Measurements from ENCODE around the gene CNOT1. TPM values are rescaled to one million over a fixed set of nuclear protein-coding genes. Genes with fewer than 3 reads are reported as not detected.

Gene CNOT1
- total RNA-seq, 1 experiment from 2014 or later = 230 TPM

GRCh38 chr16:58649707-58650106, 20.1 kb upstream of the CNOT1 start:
- ATAC-seq = no peak
- H4K20me1 ChIP-seq (ENCODE audit: insufficient read depth) = no peaks in the 10 kb centered on the region
- no peak overlapping the region for H3K27ac ChIP-seq (ENCODE audit: low read depth, low read length)
- no peak overlapping the region for H2AFZ ChIP-seq (ENCODE audit: low read depth, low read length, poor library complexity, severe bottlenecking)
- ChIA-PET RAD21 (ENCODE audit: low non-redundant PET in 1 of 2, low total read pairs in 2 of 2, uncharacterized antibody in 2 of 2, unreplicated experiment in 2 of 2) (no interaction called here), POLR2A (no interaction called here), CTCF (interaction anchor here (1.1 kb wide), 1 partner anchor 11 kb away, joined by 5 read pairs; no protein-coding TSS in a partner anchor)
- H3K27me3 ChIP-seq (ENCODE audit: insufficient read depth, low read length) = peaks cover 4% of the 10 kb centered on the region; the same call in 1 of the 2 replicates
- BruUV-seq (replicated peaks) = no TSS peak
- intact Hi-C loops (cut with micrococcal nuclease) = no loop called here
- H3K4me2 ChIP-seq (ENCODE audit: low read length) = no peak overlapping the region
- no peaks in the 10 kb centered on the region for H3K9me3 ChIP-seq (ENCODE audit: control insufficient read depth in 1 of 2, insufficient read depth in 1 of 2, low read depth in 1 of 2, low read length in 2 of 2)
- peaks cover 0 to 4% of the 10 kb centered on the region in 2 experiments; a peak in 2 of 4 replicates for H3K4me1 ChIP-seq (ENCODE audit: control insufficient read depth in 1 of 2, insufficient read depth in 2 of 2, low read length in 2 of 2)
- H3K9ac ChIP-seq (ENCODE audit: low read length) = no peak overlapping the region
- TF ChIP-seq SRF (IDR thresholded peaks at IDR 0.05; ENCODE audit: low read depth) = no peak
- TF ChIP-seq ELF1 (IDR thresholded peaks at IDR 0.05; ENCODE audit: borderline replicate concordance, low read depth) = no peak
- TF ChIP-seq RAD21 (IDR thresholded peaks at IDR 0.05; ENCODE audit: low read depth) = no peak
- no peak for TF ChIP-seq CTCF (IDR thresholded peaks at IDR 0.05 in 2 of 3, conservative IDR thresholded peaks at IDR 0.05 in 1 of 3; ENCODE audit: borderline replicate concordance in 1 of 3, insufficient read depth in 1 of 3, low read depth in 2 of 3, low read length in 2 of 3)
- no peak for TF ChIP-seq POLR2A (IDR thresholded peaks at IDR 0.05; ENCODE audit: borderline replicate concordance, extremely low read depth, insufficient read depth, insufficient read length)
- no peak for TF ChIP-seq REST (IDR thresholded peaks at IDR 0.05; ENCODE audit: low read depth)
- TF ChIP-seq ZFX (IDR thresholded peaks at IDR 0.05) = no peak
- no peak for TF ChIP-seq FOSL1 (IDR thresholded peaks at IDR 0.05; ENCODE audit: low read depth)
- TF ChIP-seq CBX3 (IDR thresholded peaks at IDR 0.05; ENCODE audit: low read depth) = no peak
- no peak for TF ChIP-seq EZH2 (IDR thresholded peaks at IDR 0.05)
- no peak for TF ChIP-seq SP1 (IDR thresholded peaks at IDR 0.05; ENCODE audit: low read depth)
- TF ChIP-seq ATF3 (IDR thresholded peaks at IDR 0.05) = no peak
- TF ChIP-seq POLR2AphosphoS5 (IDR thresholded peaks at IDR 0.05; ENCODE audit: low read depth, low read length) = no peak
- no peak for TF ChIP-seq MAX (IDR thresholded peaks at IDR 0.05)
- TF ChIP-seq CEBPB (IDR thresholded peaks at IDR 0.05; ENCODE audit: low read depth) = no peak
- TF ChIP-seq SIN3A (IDR thresholded peaks at IDR 0.05; ENCODE audit: low read depth) = no peak
- no peak overlapping the region for H3K4me3 ChIP-seq (replicated peaks in 1 of 2; ENCODE audit: low read depth in 1 of 2, low read length in 2 of 2)
- H3K9me2 ChIP-seq (ENCODE audit: insufficient read depth) = no peaks in the 10 kb centered on the region
- H3K79me2 ChIP-seq (ENCODE audit: insufficient read depth, low read length) = no peaks in the 10 kb centered on the region
- no peaks in the 10 kb centered on the region for H3K36me3 ChIP-seq (ENCODE audit: control insufficient read depth in 1 of 2, insufficient read depth in 2 of 2, low read length in 2 of 2)
- no peak for DNase-seq (ENCODE audit: low read depth, low spot score)

Measured in HCT116 (cell line).